Neuronal stem cell (in vitro differentiated cells): ENCODE results near the gene CELF3.
"Not testable (repeated sequence)": the region's sequence is repeated elsewhere in the genome, so short reads cannot be mapped to it uniquely, and the experiment has no call there.

Experiments
- DNase-seq: peaks from one replicate; pipeline ENCODE4 v3.0.0-alpha.2; 2013; ENCODE audit warnings: low spot score
- H2AFZ ChIP-seq: one replicate; pipeline ENCODE4 v1.6.1; 2013; ENCODE audit warnings: mild to moderate bottlenecking, low read length, inconsistent platforms
- H2AK5ac ChIP-seq: 2 replicates; pipeline ENCODE4 v1.6.1; 2013; ENCODE audit warnings: low read depth, mild to moderate bottlenecking, inconsistent platforms, low read length, moderate library complexity, mixed read lengths
- H2BK120ac ChIP-seq: 2 replicates; pipeline ENCODE4 v1.6.1; 2013; ENCODE audit warnings: low read depth, mild to moderate bottlenecking, inconsistent platforms, low read length, moderate library complexity, mixed read lengths
- H2BK12ac ChIP-seq: one replicate; pipeline ENCODE4 v1.6.1; 2013; ENCODE audit warnings: low read length, inconsistent platforms
- H2BK15ac ChIP-seq: 2 replicates; pipeline ENCODE4 v1.6.1; 2013; ENCODE audit warnings: mild to moderate bottlenecking, low read length, inconsistent platforms, mixed read lengths
- H2BK5ac ChIP-seq: one replicate; pipeline ENCODE4 v1.6.1; 2013; ENCODE audit warnings: inconsistent platforms, mild to moderate bottlenecking, low read length, moderate library complexity
- H3K14ac ChIP-seq: one replicate; pipeline ENCODE4 v1.6.1; 2013; ENCODE audit warnings: low read length, inconsistent platforms
- H3K18ac ChIP-seq: 2 replicates; pipeline ENCODE4 v1.6.1; 2013; ENCODE audit warnings: low read length, inconsistent platforms
- H3K23ac ChIP-seq: 2 replicates; pipeline ENCODE4 v1.6.1; 2013; ENCODE audit warnings: low read depth, mild to moderate bottlenecking, mixed read lengths, low read length, inconsistent platforms; ENCODE audit not compliant: poor library complexity
- H3K27ac ChIP-seq: replicated peaks from 3 replicates; pipeline ENCODE4 v1.5.1; 2013; ENCODE audit warnings: low read length, inconsistent platforms
- H3K27me3 ChIP-seq, 3 experiments: 2 replicates each; pipeline ENCODE4 v1.6.1; 2013; ENCODE audit warnings: low read length in 3 of 3, mild to moderate bottlenecking in 2 of 3, inconsistent platforms in 1 of 3, low read depth in 1 of 3, mixed read lengths in 1 of 3, moderate library complexity in 1 of 3; ENCODE audit not compliant: control insufficient read depth in 3 of 3, insufficient read depth in 3 of 3
- H3K36me3 ChIP-seq, 2 donors: replicated peaks in 1 of 2; 2 replicates each; pipeline ENCODE4 v1.6.1; 2013; ENCODE audit warnings: low read length in 2 of 2; ENCODE audit not compliant: control insufficient read depth in 2 of 2, insufficient read depth in 2 of 2
- H3K4ac ChIP-seq: 2 replicates; pipeline ENCODE4 v1.6.1; 2013; ENCODE audit warnings: inconsistent platforms, mild to moderate bottlenecking, low read length, moderate library complexity
- H3K4me1 ChIP-seq, 2 donors: 1 replicate in 1 of 2; 2 replicates in 1 of 2; pipeline ENCODE4 v1.6.1; 2013; ENCODE audit warnings: low read length in 2 of 2, low read depth in 1 of 2; ENCODE audit not compliant: control insufficient read depth in 2 of 2, insufficient read depth in 1 of 2
- H3K4me2 ChIP-seq: one replicate; pipeline ENCODE4 v1.6.1; 2013; ENCODE audit warnings: mild to moderate bottlenecking, low read length, inconsistent platforms; ENCODE audit not compliant: insufficient read depth, poor library complexity, severe bottlenecking
- H3K4me3 ChIP-seq, 2 donors: 2 replicates each; pipeline ENCODE4 v1.5.1; 2013; ENCODE audit warnings: low read length in 2 of 2, mild to moderate bottlenecking in 2 of 2, inconsistent platforms in 1 of 2, moderate library complexity in 1 of 2
- H3K79me1 ChIP-seq: one replicate; pipeline ENCODE4 v1.6.1; 2013; ENCODE audit warnings: low read depth, mild to moderate bottlenecking, inconsistent platforms, low read length, moderate library complexity
- H3K9ac ChIP-seq: one replicate; pipeline ENCODE4 v1.6.1; 2013; ENCODE audit warnings: mild to moderate bottlenecking, low read depth, low read length, inconsistent platforms; ENCODE audit not compliant: poor library complexity
- H3K9me3 ChIP-seq, 2 donors: replicated peaks in 1 of 2; 2 replicates each; pipeline versions ENCODE3 to v1.6.1; 2013; ENCODE audit warnings: low read length in 2 of 2, mild to moderate bottlenecking in 2 of 2, inconsistent platforms in 1 of 2, low read depth in 1 of 2, mixed read lengths in 1 of 2, moderate library complexity in 1 of 2; ENCODE audit not compliant: control insufficient read depth in 2 of 2, insufficient read depth in 1 of 2
- H4K8ac ChIP-seq: one replicate; pipeline ENCODE4 v1.6.1; 2013; ENCODE audit warnings: low read depth, mild to moderate bottlenecking, inconsistent platforms, low read length, moderate library complexity
- H4K91ac ChIP-seq: one replicate; pipeline ENCODE4 v1.6.1; 2013; ENCODE audit warnings: low read length, low read depth, mild to moderate bottlenecking, inconsistent platforms; ENCODE audit not compliant: poor library complexity
- WGBS, 2 donors: extraction: QIAGEN DNeasy Blood & Tissue Kit; methylation state at CpG; one replicate each; pipeline ENCODE4 v1.1.7; 2013; ENCODE audit warnings: missing lambda C conversion rate in 2 of 2, mixed read lengths in 1 of 2; ENCODE audit not compliant: insufficient read length in 2 of 2, insufficient replicate concordance in 1 of 2; ENCODE audit errors: extremely low coverage in 2 of 2; 5-methylcytosine and 5-hydroxymethylcytosine counted together

The CELF3 gene

DNA sequence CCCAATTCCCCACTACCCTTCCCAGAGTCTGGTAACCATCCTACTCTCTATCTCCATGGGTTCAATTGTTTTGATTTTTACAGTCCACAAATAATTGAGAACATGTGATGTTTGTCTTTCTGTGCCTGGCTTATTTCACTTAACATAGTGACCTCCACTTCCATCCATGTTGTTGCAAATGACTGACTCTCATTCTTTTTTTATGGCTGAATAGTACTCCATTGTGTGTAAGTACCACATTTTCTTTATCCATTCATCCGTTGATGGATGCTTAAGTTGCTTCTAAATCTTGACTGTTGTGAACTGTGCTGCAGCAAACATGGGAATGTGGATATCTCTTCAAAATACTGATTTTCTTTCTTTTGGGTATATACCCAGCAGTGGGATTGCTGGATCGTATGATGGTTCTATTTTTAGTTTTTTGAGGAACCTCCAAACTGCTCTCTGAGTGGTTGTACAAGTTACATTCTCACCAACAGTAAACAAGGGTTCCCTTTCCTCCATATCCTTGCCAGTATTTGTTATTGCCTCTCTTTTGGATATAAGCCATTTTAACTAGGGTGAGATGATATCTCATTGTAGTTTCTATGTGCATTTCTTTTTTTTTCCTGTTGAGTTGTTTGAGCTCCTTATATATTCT is 46.4 kb downstream of the CELF3 start:
- not testable (repeated sequence) for H2BK15ac ChIP-seq, H3K27me3 ChIP-seq, H2BK12ac ChIP-seq, H4K8ac ChIP-seq, H3K27ac ChIP-seq, DNase-seq, H3K18ac ChIP-seq, H3K14ac ChIP-seq, H3K4ac ChIP-seq, H2AFZ ChIP-seq, H3K4me1 ChIP-seq, H3K4me2 ChIP-seq, H3K9ac ChIP-seq, H2BK5ac ChIP-seq, H3K79me1 ChIP-seq, H4K91ac ChIP-seq, H2AK5ac ChIP-seq, H3K23ac ChIP-seq, H3K4me3 ChIP-seq, H2BK120ac ChIP-seq
- no CpG with 5 or more reads among the region's 2 CpGs for WGBS, 2 donors
- H3K9me3 ChIP-seq = peaks cover 0 to 15% of the 10 kb centered on the region in 2 donors
- peaks cover 5 to 58% of the 10 kb centered on the region in 2 donors for H3K36me3 ChIP-seq

DNA sequence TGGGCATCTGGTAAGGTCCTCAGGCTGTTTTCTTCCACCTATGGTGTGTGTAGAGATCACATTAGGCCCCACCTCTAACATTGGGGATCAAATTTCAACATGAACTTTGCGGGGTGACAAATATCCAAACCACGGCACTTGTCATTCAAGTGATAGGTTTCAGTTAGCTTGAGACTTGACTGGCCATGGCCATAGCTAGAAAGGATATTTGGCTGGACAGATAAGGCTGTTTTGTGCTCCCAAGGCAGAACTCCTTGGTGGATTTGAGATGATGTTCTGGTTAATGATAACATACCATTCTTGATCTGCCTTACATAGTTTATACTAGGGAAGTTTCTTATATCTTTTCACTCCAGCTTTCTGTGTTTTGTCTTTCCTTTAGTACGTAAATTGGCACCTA is 48.5 kb downstream of the CELF3 start:
- Histone ChIP-seq H3K27ac (no peak overlapping the region), H2BK15ac (no peak overlapping the region), H3K27me3 (no peaks in the 10 kb centered on the region), H2AFZ (no peak overlapping the region), H2AK5ac (no peak overlapping the region), H3K9ac (no peak overlapping the region), H3K23ac (no peak overlapping the region), H3K14ac (no peak overlapping the region), H3K4me3 (no peak overlapping the region), H3K4ac (no peak overlapping the region), H3K79me1 (no peaks in the 10 kb centered on the region), H3K9me3 (peaks cover 0 to 15% of the 10 kb centered on the region in 2 donors), H2BK120ac (no peak overlapping the region), H3K4me1 (no peaks in the 10 kb centered on the region), H4K8ac (no peak overlapping the region), H3K18ac (no peak overlapping the region), H3K4me2 (no peak overlapping the region), H2BK5ac (no peak overlapping the region), H4K91ac (no peak overlapping the region), H3K36me3 (peaks cover 5 to 69% of the 10 kb centered on the region in 2 donors), H2BK12ac (no peak overlapping the region)
- no peak for DNase-seq
- no CpG with 5 or more reads among the region's 3 CpGs for WGBS, 2 donors

DNA sequence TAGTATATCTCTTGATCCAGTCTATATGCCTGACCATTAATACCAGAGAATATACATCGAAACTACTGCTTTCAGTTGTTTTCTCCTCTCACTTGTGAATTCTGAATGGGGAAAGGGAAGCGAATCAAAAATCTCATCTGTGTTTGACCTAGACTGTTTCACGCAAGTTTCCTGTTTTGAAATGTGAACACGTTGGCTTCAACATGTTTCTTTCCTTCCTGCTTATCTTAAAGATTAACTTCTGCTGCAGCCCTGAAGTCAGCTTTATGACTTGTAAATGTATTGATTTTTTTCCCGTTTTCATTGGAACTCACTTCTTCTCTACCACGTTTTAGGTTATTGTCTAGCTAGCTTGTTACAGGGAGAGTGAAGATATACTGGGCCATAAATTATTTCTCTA is 54.9 kb downstream of the CELF3 start:
- Histone ChIP-seq H2BK120ac (no peak overlapping the region), H3K23ac (no peak overlapping the region), H3K27ac (no peak overlapping the region), H3K4me3 (no peak overlapping the region), H3K79me1 (no peaks in the 10 kb centered on the region), H2BK5ac (no peak overlapping the region), H3K4ac (no peak overlapping the region), H2AK5ac (no peak overlapping the region), H2BK12ac (no peak overlapping the region), H4K91ac (no peak overlapping the region), H3K9ac (no peak overlapping the region), H2BK15ac (no peak overlapping the region), H3K27me3 (no peaks in the 10 kb centered on the region), H4K8ac (no peak overlapping the region), H3K14ac (no peak overlapping the region), H3K4me1 (no peaks in the 10 kb centered on the region), H3K36me3 (peaks cover 6 to 84% of the 10 kb centered on the region in 2 donors), H3K4me2 (no peak overlapping the region), H2AFZ (no peak overlapping the region), H3K18ac (no peak overlapping the region), H3K9me3 (no peaks in the 10 kb centered on the region)
- no peak for DNase-seq
- no CpG with 5 or more reads among the region's 6 CpGs for WGBS, 2 donors

DNA sequence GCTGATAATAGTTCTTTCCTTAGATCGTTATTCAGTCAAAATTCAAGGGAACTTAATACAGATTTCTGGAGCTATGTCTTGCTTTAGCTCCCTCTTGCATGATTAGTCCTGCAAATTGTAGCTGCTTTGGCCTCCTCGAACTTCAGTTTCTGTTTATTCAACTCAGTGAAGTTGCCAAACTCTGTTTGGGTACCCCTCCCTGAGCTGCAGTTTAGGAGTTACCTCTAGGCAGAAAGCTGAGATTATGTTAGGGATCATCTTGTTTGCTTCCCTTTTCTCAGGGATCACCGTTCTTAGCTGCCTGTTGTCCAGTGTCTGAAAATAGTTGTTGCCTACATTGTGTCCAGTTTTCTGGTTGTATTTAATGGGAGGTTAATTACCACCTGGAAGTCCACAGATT is 61.2 kb downstream of the CELF3 start:
- Histone ChIP-seq H4K8ac (no peak overlapping the region), H2BK120ac (no peak overlapping the region), H3K4me3 (no peak overlapping the region), H2AK5ac (no peak overlapping the region), H3K36me3 (peaks cover 6 to 53% of the 10 kb centered on the region in 2 donors), H3K4me2 (no peak overlapping the region), H3K79me1 (no peaks in the 10 kb centered on the region), H2BK5ac (no peak overlapping the region), H2BK12ac (no peak overlapping the region), H3K4ac (no peak overlapping the region), H3K23ac (no peak overlapping the region), H3K4me1 (no peaks in the 10 kb centered on the region), H3K27me3 (no peaks in the 10 kb centered on the region), H3K27ac (no peak overlapping the region), H2BK15ac (no peak overlapping the region), H3K18ac (no peak overlapping the region), H3K9me3 (peaks cover 3 to 5% of the 10 kb centered on the region in 2 donors), H3K9ac (no peak overlapping the region), H3K14ac (no peak overlapping the region), H2AFZ (no peak overlapping the region), H4K91ac (no peak overlapping the region)
- DNase-seq = no peak
- no CpG with 5 or more reads among the region's 3 CpGs for WGBS, 2 donors
